WERI-Rb-1 (cell line): Measurements from ENCODE around the gene MAP3K7CL.

Experiments
- DNase-seq: peaks from one replicate; pipeline ENCODE4 v3.0.0-alpha.2; 2020
- H3K27ac ChIP-seq: fragments of 250-450 bp; sonication (Bioruptor Pico); 2 replicates; pipeline ENCODE4 v1.5.1; 2020; ENCODE audit warnings: mild to moderate bottlenecking, moderate library complexity
- H3K27me3 ChIP-seq: fragments of 250-450 bp; sonication (Bioruptor Pico); 2 replicates; pipeline ENCODE4 v1.5.1; 2021; ENCODE audit warnings: mild to moderate bottlenecking, low read depth, moderate library complexity; ENCODE audit not compliant: insufficient read depth, severe bottlenecking
- H3K36me3 ChIP-seq: fragments of 250-450 bp; sonication (Bioruptor Pico); 2 replicates; pipeline ENCODE4 v1.5.1; 2020; ENCODE audit warnings: mild to moderate bottlenecking, moderate library complexity
- H3K4me3 ChIP-seq: 2 replicates; pipeline ENCODE4 v1.5.1; 2011; ENCODE audit warnings: low read depth, mild to moderate bottlenecking, control low read depth, low read length
- H3K9me3 ChIP-seq: fragments of 250-450 bp; sonication (Bioruptor Pico); 2 replicates; pipeline ENCODE4 v1.5.1; 2021; ENCODE audit warnings: mild to moderate bottlenecking, moderate library complexity; ENCODE audit not compliant: severe bottlenecking
- CTCF ChIP-seq: IDR thresholded peaks from 2 replicates; pipeline ENCODE4 v1.5.1; 2011; ENCODE audit warnings: low read depth, mild to moderate bottlenecking, control low read depth, inconsistent platforms, low read length

The MAP3K7CL gene

GRCh38 chr21:29130270-29130969 is at the start of gene MAP3K7CL:
Gene MAP3K7CL, plus strand, starts transcription at chr21:29130644. Its CDS starts 2,701 bp downstream, at chr21:29133345.
- no peak for DNase-seq
- Histone ChIP-seq H3K36me3 (no peaks in the 10 kb centered on the region), H3K27me3 (no peaks in the 10 kb centered on the region), H3K9me3 (no peaks in the 10 kb centered on the region), H3K4me3 (no peak within 1 kb of the TSS), H3K27ac (no peak within 1 kb of the TSS)
- no peak for TF ChIP-seq CTCF

- Histone ChIP-seq H3K9me3 (no peaks in the 10 kb centered on the region), H3K27me3 (no peaks in the 10 kb centered on the region), H3K4me3 (no peak overlapping the region), H3K36me3 (no peaks in the 10 kb centered on the region), H3K27ac (no peak overlapping the region)
- no peak for DNase-seq
- no peak for TF ChIP-seq CTCF
Measured at GRCh38 chr21:29082046-29082815, 48.2 kb upstream of the MAP3K7CL start.

GRCh38 chr21:29083306-29083705 is 47.1 kb upstream of the MAP3K7CL start:
- no peaks in the 10 kb centered on the region for H3K9me3 ChIP-seq
- H3K4me3 ChIP-seq, result no peak overlapping the region
- no peaks in the 10 kb centered on the region for H3K36me3 ChIP-seq
- no peak for TF ChIP-seq CTCF
- DNase-seq, result no peak
- H3K27ac ChIP-seq, result no peak overlapping the region
- H3K27me3 ChIP-seq, result no peaks in the 10 kb centered on the region

GRCh38 chr21:29084372-29084771 is 46.1 kb upstream of the MAP3K7CL start:
- TF ChIP-seq CTCF, result no peak

GRCh38 chr21:29085106-29085752 is 45.2 kb upstream of the MAP3K7CL start:
- Histone ChIP-seq H3K27ac (no peak overlapping the region), H3K9me3 (no peaks in the 10 kb centered on the region), H3K27me3 (no peaks in the 10 kb centered on the region), H3K4me3 (no peak overlapping the region), H3K36me3 (no peaks in the 10 kb centered on the region)
- DNase-seq, result no peak
- no peak for TF ChIP-seq CTCF

More at GRCh38 chr21:29084372-29084771, 46.1 kb upstream of the MAP3K7CL start:
- Histone ChIP-seq H3K9me3 (no peaks in the 10 kb centered on the region), H3K27me3 (no peaks in the 10 kb centered on the region), H3K4me3 (no peak overlapping the region), H3K36me3 (no peaks in the 10 kb centered on the region), H3K27ac (no peak overlapping the region)
- DNase-seq, result no peak
